ENCODE measurements around the gene ZNF516.

GRCh38 chr18:76359909-76360308, 135.1 kb downstream of the ZNF516 start:
- TF ChIP-seq POLR2A (IDR thresholded peaks at IDR 0.05; ENCODE audit: low read depth, low read length) (no peak), POLR2AphosphoS5 (IDR thresholded peaks at IDR 0.05; ENCODE audit: low read depth, low read length) (no peak), TAF1 (IDR thresholded peaks at IDR 0.05; ENCODE audit: borderline replicate concordance, low read depth, low read length) (no peak)

Data from GM12892 (cell line).